Activated naive CD4-positive, alpha-beta T cell treated with Interleukin-2 at 50 U/mL for 16 hours (primary cell): ENCODE measurements around the gene MYO7B.

ENCODE experiments used
- DNase-seq: peaks from one replicate; pipeline ENCODE4 v3.0.0-alpha.2; 2020

Gene MYO7B

DNA sequence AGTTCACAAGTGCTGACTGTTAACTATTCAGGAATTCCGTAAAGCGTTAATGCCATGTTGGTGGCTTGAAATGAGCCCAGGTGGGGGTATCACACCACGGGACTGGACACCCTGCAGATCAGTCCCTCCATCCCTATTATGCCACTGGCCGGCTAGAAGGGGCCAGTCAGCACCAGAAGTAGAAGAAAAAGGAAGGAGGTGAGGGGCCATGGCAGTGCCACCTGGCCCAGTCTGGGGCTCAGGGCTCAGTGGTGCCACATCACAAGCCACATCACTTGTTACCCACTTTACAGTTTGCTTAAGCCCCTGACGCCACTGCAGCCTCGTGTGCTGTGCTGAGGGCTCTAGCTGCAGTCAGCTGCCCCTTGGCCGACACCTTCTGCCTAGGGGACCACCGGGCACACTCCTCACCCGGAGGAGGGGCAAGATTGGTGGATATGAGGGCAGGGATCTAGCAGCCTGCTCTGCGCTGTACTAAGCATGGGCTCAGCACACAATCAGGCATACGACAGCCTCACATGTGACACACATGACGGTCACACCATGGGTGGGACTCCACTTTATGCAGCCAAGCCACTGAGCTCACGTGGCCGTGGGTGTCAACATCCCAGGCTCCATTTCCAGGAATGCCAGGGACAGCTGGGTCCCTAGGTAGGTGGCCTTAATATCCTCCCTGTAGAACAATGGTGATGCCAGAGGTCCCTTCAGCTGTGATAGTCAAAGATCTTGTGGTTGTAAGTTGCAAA lies 136.2 kb downstream of the MYO7B start:
- no peak for DNase-seq

DNA sequence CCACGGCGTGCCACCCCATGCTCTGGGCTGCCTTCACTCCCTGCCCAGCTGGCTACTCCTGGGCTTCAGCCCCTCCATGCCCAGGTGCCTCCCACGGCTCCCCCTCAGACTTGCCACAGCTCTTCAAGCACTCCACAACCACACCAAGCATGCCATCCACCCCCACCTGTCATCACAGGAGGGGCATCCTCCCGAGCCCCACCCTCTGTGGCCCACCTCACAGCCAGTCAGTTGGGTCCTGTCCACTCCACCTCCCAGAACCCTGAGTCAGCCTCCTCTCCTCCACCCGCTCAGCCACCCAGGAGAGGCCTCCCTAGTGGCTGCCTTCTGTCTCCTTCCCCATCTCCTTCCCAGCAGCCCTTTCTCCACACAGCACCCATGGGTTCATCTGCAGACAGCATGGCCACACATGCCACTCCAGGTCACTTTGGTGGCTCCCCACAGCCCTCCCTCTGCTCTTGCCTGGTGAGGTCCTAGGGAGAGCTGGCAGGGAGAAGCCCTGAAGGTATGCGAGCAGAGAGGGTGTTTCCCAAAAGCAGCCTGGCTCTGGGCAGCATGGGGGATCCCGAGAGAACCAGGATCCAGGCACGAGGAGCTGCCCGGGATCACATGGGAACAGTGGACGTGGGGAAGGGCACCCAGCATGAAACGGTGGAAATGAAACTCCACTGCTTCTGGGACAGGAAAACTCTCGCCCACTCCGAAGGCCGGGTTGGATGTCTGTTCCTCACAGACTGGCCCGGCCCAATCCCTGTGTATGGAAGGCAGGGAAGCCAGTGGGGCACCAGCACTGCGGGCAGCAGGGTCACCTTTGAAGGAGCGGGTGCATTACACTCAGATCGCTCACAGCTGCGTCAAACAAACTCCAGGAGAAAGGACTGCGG lies 137.1 kb downstream of the MYO7B start:
- no peak for DNase-seq

DNA sequence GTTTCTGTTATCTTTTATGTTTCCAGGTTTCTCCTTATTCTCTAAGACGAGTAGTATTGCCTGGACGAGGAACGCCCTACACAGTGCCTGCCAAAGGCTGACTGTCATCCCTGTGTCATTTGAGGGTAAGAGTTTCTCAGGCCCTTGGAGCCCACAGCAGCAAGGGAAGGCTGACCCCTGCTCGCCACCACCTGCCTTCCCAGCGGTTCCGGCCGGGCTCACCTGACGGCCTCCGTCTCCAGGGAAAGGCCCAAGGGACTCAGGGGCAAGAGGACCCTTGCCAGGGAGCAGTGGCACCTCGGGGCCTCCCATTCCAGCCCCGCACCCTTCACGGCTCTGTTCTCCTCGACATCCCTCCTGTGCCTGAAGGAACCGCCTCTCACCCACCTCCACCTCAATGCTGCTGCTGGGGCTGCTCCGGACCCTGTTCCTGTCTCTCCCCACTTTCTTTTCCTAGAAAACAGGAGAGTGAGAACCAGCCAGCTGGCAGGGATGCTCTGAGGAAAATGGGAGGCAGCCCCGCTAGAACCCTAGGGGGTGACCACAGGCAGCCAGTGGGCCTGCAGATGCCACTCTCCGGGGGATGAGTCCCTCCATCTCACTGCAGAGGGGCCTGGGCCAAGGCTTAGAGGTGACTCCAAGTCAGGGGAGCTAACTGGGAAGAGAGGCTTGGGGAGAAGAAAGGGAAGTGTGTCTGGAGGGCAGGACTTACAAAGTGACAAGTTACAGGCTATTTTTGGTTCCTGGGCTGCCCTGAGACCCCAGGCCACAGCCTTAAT lies 138.0 kb downstream of the MYO7B start:
- DNase-seq = no peak

DNA sequence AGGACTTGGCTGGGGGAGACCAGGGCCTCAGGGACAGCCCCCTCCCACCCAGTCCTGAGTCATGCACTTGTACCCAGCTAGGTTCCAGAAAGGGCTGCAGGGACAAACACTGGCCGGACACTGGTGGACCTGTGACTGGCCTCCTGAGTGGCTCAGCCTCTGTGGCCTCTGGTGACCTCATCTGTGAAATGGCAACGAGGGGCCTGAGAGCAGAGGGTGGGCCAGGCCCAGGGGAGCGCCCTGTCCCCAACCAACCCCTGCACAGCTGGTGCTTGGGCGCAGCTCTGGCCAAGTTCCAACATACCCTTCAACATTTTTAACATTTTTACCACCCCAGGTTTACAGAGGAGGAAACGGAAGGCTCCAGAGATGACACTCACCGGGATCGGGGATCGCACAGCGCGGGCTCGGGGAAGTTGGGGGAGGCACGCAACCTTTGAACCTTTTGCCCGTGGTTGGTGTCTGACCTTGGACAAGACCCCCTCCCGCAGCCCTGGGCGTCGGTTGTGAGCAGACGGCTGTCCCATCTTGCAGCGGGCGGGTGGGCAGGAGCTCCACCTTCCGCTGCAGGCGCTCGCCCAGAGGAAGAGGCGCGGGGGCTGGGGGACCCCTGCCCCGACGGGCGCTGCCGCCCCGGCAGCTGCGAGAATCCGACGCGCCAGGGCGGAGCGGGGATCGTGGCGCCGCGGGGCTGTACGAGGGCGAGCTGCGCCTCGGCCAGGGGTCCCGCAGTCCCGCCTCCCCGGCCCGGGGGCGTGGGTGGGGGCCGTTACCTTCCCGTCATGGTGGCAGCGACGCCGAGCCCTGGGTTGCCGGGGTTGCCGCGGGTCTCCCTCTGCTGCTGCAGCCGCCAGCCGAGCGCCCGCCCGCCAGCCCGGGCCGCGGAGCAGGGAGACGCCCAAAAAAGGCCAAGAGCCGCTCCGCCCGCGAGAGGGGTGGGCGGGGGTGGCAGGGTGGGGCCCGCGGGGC lies 139.0 kb downstream of the MYO7B start:
- peak; percentile 25 for DNase-seq

DNA sequence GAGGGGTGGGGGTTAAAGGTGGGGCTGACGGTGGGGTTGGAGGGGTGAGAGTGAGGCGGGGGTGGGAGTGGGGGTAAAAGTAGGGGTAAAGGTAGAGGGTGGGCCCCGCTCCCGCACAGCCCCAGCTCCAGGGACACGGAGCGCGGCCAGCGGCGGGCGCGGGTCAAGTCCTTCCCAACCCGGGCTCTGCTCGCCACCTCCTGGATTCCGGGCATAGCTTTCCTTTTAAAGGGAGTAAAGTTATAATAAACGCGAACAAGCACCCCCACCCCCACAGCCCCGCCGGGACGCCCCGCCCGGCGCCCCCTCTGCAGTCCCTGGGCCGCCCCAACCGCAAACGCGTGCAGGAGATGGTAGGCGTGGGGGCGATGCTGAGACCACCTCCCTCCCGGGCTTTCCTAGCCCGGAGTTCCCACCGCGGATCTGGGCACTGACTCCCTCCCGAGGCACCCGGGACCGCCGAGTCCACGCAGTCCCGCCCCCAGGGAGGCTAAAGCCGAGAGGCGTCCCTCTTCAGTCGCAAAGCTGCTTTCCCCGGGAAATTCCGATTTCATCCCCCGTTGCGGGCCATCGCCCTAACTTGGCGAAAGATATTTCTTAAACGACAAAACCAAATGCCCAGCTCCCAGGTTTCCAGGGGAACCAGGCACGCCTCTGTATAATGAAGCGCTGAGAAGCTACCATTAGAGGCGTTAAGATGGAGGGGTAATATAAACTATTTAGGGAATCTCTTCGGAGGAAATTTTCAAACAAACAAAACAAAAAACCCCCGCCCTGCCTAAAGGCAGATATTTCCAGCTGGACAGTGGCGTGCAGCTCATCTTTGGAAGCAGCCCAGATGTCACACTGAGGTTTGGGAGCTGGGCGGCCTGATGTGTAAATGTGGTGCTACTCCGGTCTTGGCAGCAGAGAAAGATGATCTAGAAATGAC lies 140.1 kb downstream of the MYO7B start, which contains the start of gene LIMS2:
LIMS2 (minus strand) TSS at position 200 of the 931 bp plus-strand sequence. CDS start 506 bp downstream, outside the sequence.
- no peak for DNase-seq

DNA sequence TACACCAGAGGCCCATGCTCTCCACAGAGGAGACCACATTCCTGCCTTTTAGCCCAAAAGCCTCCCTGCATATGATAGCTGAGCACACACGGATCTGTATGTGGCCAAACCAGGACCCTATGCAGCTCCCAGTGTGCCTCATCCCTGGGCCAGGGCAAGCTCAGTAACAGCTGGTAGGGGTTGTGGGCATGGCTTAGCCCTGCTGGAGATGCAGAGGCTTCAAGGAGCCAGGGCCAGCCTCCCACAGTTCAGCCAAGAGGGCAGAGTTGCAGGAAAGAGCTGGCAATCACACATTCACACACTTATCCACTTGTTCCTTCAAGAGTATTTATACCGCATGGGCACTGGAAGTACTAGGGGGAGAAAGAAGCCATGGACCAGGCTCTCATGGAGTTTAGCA lies 141.4 kb downstream of the MYO7B start:
- no peak for DNase-seq

DNA sequence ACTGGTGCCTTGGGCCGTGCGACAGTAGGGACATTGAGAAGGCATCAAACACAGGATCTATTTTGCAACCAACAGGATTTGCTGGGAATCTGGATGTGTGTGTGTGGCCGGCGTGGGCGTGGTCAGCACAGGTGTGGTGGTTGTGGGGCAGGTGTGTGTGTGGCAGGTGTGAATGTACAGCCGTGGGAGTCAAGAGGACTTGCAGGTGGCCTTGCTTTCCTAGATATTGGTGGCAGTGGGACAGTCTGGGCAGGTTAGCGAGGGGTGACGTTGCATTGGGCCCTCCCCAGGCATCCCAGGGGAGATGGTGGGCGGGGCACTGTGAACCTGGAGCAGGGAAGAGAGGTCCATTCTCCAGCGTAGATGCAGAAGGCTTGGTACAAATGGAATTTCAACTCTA lies 143.0 kb downstream of the MYO7B start:
- no peak for DNase-seq

DNA sequence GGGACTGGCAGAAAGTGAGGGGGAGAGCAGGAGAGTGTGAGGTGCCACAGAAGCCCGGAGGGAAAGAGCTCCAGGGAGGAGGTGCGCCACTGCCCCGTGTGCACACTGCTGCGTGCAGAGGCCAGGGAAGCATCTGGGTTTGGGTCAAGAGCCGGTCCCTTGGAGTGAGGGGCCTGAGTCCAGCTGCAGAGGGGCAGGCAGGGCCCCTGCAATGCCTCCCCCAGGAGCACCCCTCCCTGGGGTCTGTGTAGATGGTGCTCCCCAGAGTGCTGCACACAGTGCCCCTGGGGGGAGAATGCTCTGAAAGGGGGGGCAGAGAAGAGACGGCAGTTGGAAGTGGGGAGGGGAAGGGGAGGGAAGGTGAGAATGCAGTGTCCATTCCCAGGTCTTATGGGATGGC lies 143.5 kb downstream of the MYO7B start:
- DNase-seq = no peak

DNA sequence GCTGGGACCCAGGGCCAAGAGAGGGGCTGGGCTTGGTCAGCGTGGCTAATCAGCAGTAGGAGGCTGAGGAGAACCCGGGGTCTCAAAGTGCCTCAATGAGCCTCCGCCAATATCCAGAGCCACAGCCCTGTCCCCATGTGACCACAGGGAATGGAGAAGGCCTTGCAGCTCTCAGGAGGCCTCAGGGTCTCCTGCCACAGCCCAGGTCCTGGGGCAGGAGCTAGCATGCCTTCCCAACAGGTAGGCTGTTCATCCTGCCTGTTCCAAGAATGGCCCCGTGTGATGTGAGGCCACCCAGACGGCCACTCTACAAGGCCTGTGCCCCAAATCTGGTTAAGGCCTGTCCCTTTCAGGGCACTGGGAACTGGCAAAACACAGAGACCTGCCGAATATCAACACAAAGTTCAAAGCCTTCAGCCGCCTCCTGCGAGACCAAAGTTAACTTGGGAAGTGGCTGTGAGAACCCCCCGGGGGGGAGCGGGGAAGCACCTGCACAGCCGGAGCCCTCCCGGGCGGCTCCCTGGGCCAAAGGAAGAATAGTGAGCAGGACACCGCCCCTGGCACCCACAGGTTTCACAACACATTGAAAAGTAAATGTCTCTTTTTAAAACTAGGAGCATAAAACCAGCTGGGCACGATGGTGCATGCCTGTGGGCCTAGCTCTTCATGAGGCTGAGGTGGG lies 144.3 kb downstream of the MYO7B start:
- no peak for DNase-seq

DNA sequence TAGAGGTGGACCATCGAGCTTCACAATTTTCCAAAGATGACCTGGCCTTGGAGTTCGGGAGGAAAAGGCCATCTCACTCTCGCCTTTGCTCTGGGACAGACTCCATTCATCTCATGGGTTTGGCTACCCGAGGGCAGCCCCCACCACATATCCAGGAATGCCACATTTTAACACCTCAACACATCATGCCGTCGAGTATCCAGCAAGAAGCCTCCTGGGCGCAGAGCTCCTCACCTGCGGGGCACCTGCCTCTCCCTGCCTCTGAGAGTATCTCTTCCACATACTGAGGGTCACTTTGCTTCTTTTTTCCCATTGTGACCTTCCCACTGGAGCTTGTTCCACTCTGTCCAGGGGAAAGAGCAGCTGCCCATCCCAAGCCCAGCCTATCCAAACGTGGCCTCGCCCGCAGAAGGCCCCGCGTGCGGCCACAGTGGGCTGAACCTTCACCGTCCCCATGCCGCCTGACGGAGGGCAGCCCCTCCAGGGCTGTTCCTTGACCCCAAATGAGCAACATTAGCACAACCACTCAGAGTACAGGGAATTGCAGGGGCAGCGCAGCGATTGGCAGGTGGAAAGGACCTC lies 145.3 kb downstream of the MYO7B start:
- no peak for DNase-seq

DNA sequence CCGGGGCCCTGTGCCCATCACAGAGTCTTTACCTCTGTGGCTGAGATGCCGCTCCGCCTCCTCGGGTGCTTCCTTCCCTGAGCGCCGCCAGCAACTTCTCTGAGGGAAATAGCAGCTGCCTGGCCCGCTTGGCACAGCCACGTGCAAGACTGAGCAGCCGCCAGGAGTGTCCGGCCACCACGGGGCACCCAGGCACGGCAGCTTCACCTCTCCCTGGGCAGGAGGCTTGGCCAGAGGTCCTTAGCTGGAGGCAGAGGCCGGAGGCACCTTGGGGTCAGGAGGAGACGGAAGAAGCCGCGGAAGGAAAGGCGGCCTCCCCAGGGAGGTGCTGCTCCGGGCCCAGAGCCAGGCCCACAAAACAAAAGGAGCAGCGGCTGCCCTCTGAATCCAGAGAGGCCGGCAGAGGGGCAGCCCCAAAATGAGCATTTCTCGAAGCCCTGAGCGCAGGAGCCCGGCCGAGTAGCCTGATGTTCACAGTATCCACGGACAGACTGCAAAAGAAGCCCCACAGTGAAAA lies 145.9 kb downstream of the MYO7B start:
- DNase-seq = no peak

DNA sequence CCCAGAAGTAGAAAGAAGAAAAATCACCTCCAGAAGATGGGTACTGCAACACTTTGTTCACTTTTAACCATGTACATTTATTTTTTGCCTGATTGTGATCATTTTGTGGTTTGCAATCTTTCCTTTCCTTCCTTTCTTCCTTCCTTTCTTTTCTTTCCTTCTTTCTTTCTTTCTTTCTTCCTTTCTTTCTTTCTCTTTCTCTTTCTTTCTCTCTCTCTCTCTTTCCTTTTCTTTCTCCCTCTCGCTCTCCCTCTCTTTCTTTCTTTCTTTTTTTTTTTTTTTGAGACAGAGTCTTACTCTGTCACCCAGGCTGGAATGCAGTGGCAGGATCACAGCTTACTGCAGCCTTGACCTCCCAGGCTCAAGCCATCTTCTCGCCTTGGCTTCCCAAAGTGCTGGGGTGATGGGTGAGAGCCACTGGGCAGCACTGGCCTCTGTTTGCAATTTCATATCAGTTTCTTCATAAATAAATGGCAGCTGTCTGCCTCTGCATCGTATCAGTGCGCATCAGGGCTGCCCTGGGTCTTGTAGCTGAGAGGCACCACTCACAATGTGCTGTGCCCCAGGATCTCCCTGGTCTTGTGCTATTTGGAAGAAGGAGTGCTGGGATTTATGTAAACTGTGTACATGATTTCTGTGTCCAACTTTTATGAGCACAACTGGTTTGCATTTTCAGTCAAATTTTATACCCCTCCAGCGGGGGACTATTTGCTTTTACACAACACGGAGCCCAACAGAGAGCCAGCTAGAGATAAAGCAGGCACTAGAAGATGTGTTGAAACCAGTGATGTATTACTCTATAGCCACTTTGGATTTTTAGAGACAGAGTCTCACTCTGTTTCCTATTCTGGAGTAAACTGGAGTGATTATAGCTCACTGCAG lies 146.7 kb downstream of the MYO7B start:
- no peak for DNase-seq

DNA sequence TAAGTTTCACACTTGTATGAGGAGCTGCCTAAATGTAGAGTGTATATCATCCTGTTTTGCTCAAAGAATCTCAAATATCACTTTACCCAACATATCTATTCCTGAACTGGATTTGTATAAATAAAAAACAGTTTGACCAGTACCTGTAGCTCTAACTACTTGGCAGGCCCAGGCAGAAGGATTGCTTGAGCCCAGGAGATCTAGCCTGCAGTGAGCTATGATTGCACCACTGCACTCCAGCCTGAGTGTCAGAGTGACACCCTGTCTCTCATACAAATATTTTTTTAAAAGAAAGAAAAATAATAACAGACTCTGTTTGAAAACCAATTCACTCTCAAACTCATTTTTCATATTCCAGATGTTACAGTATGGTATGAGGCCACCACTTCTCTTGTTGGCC lies 147.6 kb downstream of the MYO7B start:
- DNase-seq = no peak

DNA sequence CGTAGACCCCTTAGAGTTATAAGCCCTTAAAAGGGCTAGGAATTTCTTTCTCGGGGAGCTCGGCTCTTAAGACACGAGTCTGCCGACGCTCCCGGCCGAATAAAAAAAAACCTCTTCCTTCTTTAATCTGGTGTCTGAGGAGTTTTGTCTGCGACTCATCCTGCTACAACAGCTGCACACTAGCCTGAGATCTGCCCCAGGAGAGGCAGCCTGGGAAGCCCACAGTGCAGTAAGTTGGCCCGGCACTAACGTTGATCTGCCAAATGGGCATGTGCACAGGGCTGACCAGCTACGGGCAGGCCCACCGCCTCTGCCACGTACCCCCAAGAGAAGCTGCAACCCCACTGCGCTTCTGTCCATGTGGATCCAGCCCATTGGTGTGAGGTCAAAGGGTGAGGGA lies 148.3 kb downstream of the MYO7B start:
- DNase-seq = no peak

DNA sequence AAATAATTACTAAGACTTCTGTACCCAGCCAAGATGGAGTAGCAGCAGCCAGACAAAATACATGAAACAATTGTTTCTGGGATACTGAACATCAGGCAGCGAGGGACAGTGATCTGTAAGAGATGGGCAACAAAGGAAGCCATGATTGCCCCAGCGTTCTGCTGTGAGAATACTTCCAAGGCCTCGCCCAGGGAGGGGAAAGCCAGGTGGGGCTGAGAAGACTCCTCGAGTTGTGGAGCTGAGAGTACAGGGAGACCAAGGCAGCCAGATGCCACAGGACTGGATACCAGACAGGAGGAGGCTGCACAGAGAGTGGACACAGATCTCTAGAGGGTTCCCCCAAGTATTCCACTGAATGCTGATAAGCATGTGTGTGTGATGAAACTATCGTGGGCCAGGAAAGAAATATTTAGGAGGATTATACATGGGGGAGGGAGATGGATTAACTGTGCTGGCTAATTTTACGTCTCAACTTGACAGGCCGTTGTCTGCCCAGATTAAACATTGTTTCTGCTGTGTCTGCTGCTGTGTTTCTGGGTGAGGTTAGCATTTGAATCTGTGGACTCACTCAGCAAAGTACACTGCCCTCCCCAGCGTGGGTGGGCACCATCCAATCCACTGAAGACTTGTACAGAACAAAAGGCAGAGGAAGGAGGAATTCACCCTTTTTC lies 150.1 kb downstream of the MYO7B start:
- no peak for DNase-seq
